Activated naive CD8-positive, alpha-beta T cell treated with anti-CD3 and anti-CD28 coated beads for 36 hours (primary cell): ENCODE measurements around the gene RAB3IP. TPM values are rescaled to one million over a fixed set of nuclear protein-coding genes. Genes with fewer than 3 reads are reported as not detected.
"Not testable (repeated sequence)": the region's sequence is repeated elsewhere in the genome, so short reads cannot be mapped to it uniquely, and the experiment has no call there.

ENCODE experiments used
- DNase-seq: peaks from one replicate; pipeline ENCODE4 v3.0.0; 2021
- H3K27ac Mint-ChIP-seq: one replicate; pipeline ENCODE4 v1.8.0; 2022; ENCODE audit warnings: mild to moderate bottlenecking, moderate library complexity, mixed read lengths
- H3K27me3 Mint-ChIP-seq: one replicate; pipeline ENCODE4 v1.8.0; 2022; ENCODE audit warnings: mild to moderate bottlenecking, mixed read lengths
- H3K36me3 Mint-ChIP-seq: one replicate; pipeline ENCODE4 v1.8.0; 2021; ENCODE audit warnings: mild to moderate bottlenecking, mixed read lengths
- H3K4me1 Mint-ChIP-seq: one replicate; pipeline ENCODE4 v1.8.0; 2021; ENCODE audit warnings: mixed read lengths
- H3K4me3 Mint-ChIP-seq: one replicate; pipeline ENCODE4 v1.8.0; 2022; ENCODE audit warnings: mild to moderate bottlenecking, moderate library complexity, mixed read lengths
- H3K9me3 Mint-ChIP-seq: one replicate; pipeline ENCODE4 v1.8.0; 2022; ENCODE audit warnings: mixed read lengths
- total RNA-seq, 2 experiments: library from RNA; stranded (reverse); gene quantifications; one replicate each; pipeline ENCODE4 v1.2.3, GENCODE V29; 2021

Gene RAB3IP
- total RNA-seq, 2 experiments from 2014 or later: 33.4 to 40.9 TPM

DNA sequence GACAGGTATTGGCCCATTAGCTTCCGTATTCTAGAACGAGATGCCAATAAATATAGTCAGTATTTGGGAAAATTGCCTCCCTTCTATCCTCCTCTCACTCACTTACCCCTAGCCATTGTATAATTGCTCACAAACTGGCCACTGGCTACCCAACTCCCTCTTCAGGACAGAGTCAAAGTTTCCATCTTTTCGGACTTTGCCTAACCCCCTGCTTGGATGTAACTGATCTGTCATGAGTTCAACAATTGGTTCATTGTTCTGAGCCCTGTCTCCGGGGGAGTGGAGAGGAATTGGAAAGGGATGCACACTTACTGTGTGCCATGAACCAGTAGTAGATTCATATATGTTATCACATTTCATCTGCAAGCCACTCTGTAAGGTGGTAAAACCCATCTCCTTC is 98.5 kb downstream of the RAB3IP start:
- Mint-ChIP-seq H3K4me1 (no peaks in the 10 kb centered on the region), H3K4me3 (no peak overlapping the region), H3K27me3 (peaks cover 25% of the 10 kb centered on the region), H3K27ac (no peak overlapping the region), H3K9me3 (no peaks in the 10 kb centered on the region), H3K36me3 (no peaks in the 10 kb centered on the region)
- no peak for DNase-seq

DNA sequence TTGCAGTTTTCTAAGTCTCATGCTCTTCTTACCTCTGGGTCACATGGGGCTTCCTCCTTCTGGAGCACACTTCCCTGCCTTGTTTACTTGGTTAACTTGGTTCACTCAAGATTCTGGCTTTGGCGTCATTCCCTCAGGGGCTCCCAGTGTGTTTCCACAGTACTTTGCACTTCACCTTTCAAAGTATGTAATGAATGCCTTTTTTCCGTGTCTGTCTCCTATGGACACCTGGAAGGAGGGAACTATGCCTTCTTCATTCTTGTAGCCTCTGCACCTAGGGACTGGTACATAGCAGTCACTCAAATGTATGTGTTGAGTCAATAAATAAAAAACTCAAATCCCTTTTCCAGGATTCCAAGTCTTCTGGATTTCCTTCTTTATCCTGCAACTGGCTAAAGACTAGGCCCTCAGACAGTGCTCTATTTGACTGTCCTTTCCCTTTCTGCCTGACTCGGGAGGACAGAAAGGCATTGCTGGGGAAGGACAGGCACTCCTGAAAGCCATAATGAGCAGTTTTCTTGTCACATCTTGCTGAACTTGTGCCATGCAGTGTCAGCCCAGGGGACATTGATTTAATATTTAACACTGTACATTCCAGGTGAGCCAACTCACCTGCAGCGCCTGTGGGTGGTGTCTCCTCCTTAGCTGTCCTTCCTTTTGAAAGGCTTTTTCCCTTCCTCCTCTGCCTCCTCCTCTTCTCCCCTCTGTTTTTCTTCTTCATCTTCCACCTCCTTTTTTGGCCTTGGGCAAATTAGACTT is 99.2 kb downstream of the RAB3IP start:
- H3K36me3 Mint-ChIP-seq: no peaks in the 10 kb centered on the region
- H3K4me1 Mint-ChIP-seq: no peaks in the 10 kb centered on the region
- no peak overlapping the region for H3K27ac Mint-ChIP-seq
- no peak for DNase-seq
- peaks cover 19% of the 10 kb centered on the region for H3K27me3 Mint-ChIP-seq
- no peak overlapping the region for H3K4me3 Mint-ChIP-seq
- H3K9me3 Mint-ChIP-seq: no peaks in the 10 kb centered on the region

DNA sequence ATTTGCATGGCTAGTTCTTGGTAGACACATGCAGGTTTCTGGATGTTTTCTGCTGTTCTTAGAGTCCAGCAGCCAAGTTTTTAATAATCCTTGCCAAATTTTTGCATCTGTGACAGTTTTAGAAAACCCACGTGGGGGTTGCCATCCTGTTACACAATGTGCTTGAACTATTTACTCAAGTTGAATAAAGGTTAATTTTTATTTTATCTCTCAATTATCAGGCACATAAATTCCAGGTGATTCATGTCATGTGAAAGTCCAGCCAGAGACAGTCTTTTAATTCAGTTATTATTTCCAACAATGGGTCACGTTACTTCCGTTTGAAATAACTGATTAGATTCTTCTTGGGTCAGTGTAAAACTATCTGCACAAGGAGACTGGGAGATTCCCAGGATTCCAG is 102.1 kb downstream of the RAB3IP start:
- H3K36me3 Mint-ChIP-seq: no peaks in the 10 kb centered on the region
- DNase-seq: no peak
- H3K27me3 Mint-ChIP-seq: peaks cover 13% of the 10 kb centered on the region
- H3K9me3 Mint-ChIP-seq: no peaks in the 10 kb centered on the region
- H3K4me3 Mint-ChIP-seq: no peak overlapping the region
- no peaks in the 10 kb centered on the region for H3K4me1 Mint-ChIP-seq
- no peak overlapping the region for H3K27ac Mint-ChIP-seq

DNA sequence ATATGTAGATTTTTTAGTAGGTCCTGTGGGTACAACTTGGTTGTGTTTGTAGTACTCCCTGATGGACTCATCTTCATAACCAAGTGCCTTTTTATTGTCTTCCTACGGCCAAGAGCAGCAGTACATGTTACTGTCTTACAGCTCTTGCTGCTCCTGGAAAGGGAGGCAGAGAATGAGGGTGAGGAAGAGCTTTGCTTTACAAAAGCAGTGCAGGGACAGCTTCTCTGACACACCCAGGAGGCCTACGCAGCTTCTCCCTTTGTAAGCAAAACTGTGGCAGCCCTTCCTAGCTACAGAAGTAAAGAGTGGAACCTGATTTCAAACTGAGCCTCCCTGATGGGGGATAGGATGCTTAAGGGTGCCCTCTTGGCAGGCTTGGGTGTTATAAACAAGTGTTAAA is 104.9 kb downstream of the RAB3IP start:
- Mint-ChIP-seq H3K27ac (no peak overlapping the region), H3K4me3 (no peak overlapping the region), H3K27me3 (peaks cover 16% of the 10 kb centered on the region), H3K36me3 (no peaks in the 10 kb centered on the region), H3K9me3 (no peaks in the 10 kb centered on the region), H3K4me1 (no peaks in the 10 kb centered on the region)
- DNase-seq: no peak

DNA sequence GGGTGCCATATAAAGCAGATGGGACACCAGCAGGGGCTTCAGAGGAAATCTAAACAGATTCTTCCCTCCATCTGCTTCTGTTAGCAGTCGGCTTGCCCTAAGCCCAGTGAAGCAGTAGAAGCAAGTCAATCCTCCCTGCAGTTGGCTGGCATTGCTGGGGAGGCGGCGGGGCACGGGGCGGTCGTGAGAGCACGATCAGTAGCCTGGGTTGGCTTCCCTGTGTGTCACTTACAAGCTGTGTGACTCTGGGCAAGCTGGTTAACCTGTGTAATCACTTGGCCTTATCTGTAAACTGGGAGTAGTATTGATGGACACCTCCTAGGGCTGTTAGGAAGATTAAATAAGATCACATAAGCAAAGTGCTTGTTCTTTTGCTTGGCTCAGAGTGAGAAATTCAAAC is 105.8 kb downstream of the RAB3IP start:
- Mint-ChIP-seq H3K27me3 (peaks cover 16% of the 10 kb centered on the region), H3K9me3 (no peaks in the 10 kb centered on the region), H3K36me3 (no peaks in the 10 kb centered on the region), H3K4me1 (no peaks in the 10 kb centered on the region), H3K27ac (no peak overlapping the region), H3K4me3 (no peak overlapping the region)
- no peak for DNase-seq

DNA sequence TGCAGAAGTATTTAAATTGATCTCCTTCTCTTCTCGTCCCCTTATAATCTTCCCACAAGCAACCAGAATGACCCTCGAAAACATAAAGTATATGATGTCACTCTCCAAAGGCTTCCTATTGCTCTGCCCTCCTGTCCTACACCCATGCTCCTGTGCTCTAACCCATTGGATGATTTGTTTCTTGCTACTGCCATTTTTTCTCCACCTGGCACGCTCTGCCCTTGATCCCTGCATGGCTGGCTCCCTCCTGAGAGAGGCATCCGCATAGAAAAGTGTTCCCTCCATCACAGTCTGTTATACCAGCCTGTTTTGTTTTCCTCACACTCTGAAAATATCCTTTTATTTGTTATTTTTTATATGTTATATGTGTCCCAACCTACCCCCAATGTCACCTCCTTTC is 106.2 kb downstream of the RAB3IP start:
- H3K27me3 Mint-ChIP-seq: peaks cover 18% of the 10 kb centered on the region
- DNase-seq: no peak
- peaks cover 1% of the 10 kb centered on the region for H3K9me3 Mint-ChIP-seq
- H3K36me3 Mint-ChIP-seq: no peaks in the 10 kb centered on the region
- no peaks in the 10 kb centered on the region for H3K4me1 Mint-ChIP-seq
- no peak overlapping the region for H3K4me3 Mint-ChIP-seq
- H3K27ac Mint-ChIP-seq: no peak overlapping the region

DNA sequence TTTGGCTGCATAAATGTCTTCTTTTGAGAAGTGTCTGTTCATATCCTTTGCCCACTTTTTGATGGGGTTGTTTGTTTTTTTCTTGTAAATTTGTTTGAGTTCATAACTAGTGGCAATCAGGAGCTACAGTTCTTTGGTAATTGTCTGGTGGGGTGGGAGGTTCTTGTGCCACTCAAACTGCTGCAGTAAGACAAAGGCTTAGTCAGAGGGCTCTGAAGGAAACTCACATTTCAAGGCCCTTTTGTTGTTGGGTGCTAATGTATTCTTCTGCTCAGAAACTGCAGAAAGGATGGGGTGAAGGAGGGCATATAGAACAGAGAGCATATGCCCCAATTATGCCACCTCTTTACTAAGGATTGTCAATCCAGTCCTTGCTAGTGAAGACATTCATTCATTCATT is 108.3 kb downstream of the RAB3IP start:
- H3K4me3 Mint-ChIP-seq: no peak overlapping the region
- H3K27me3 Mint-ChIP-seq: peaks cover 17% of the 10 kb centered on the region
- no peak for DNase-seq
- H3K27ac Mint-ChIP-seq: no peak overlapping the region
- H3K4me1 Mint-ChIP-seq: no peaks in the 10 kb centered on the region
- no peaks in the 10 kb centered on the region for H3K36me3 Mint-ChIP-seq
- H3K9me3 Mint-ChIP-seq: peaks cover 6% of the 10 kb centered on the region

DNA sequence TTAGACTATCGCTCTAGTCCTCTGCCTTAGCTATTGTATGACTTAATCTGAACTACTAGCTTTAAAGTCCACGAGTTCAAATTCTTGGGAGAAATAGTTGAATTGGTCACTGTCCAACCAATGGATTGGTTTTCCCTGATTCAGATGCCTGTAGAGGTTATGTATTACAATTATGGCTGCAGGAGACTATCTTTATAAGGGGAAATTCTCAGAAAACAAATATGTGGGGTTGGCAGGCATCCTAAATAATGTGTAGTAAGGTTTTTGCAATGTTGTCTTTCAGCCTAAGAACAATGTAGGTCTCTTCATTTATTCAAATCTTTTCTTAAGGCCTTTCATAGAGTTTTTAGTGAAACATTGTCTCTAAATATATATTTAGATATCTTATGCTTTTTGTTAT is 113.3 kb downstream of the RAB3IP start:
- Mint-ChIP-seq H3K4me3 (no peak overlapping the region), H3K27me3 (peaks cover 11% of the 10 kb centered on the region), H3K27ac (no peak overlapping the region), H3K36me3 (no peaks in the 10 kb centered on the region), H3K4me1 (no peaks in the 10 kb centered on the region), H3K9me3 (peaks cover 9% of the 10 kb centered on the region)
- no peak for DNase-seq

DNA sequence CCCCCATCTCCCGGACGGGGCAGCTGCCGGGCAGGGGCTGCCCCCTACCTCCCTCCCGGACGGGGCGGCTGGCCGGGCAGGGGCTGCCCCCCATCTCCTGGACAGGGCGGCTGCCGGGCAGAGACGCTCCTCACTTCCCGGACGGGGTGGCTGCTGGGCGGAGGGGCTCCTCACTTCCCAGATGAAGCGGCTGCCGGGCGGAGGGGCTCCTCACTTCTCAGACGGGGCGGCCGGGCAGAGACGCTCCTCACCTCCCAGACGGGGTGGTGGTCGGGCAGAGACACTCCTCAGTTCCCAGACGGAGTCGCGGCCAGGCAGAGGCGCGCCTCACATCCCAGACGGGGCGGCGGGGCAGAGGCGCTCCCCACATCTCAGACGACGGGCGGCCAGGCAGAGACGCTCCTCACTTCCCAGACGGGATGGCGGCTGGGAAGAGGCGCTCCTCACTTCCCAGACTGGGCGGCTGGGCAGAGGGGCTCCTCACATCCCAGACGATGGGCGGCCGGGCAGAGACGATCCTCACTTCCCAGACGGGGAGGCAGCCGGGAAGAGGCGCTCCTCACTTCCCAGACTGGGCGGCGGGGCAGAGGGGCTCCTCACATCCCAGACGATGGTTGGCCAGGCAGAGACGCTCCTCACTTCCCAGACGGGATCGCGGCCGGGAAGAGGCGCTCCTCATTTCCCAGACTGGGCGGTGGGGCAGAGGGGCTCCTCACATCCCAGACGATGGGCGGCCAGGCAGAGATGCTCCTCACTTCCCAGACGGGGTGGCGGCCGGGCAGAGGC is 114.7 kb downstream of the RAB3IP start:
- not testable (repeated sequence) for H3K4me1 Mint-ChIP-seq, H3K4me3 Mint-ChIP-seq, H3K9me3 Mint-ChIP-seq, H3K36me3 Mint-ChIP-seq, DNase-seq, H3K27ac Mint-ChIP-seq
- H3K27me3 Mint-ChIP-seq: peaks cover 10% of the 10 kb centered on the region

DNA sequence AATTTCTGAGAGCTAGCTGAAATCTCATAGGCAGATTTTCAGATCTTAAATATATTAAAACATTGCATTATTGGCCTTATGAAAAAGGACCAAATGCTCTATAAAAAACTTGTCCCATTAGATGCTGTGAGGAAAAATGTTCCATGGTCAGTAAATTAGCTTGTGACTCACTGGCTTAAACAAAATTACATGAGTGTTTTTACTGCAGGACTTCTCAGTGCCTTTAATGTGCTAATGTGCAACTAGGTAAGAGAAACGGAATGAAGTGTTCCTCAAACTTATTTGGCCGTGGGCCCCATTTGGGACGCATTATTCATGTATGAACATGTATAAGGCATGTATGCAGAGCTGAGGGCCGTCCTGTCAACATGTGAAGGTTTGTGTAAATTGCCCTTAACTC is 128.0 kb downstream of the RAB3IP start:
- no peaks in the 10 kb centered on the region for H3K9me3 Mint-ChIP-seq
- no peaks in the 10 kb centered on the region for H3K4me1 Mint-ChIP-seq
- H3K27ac Mint-ChIP-seq: no peak overlapping the region
- no peaks in the 10 kb centered on the region for H3K27me3 Mint-ChIP-seq
- H3K4me3 Mint-ChIP-seq: no peak overlapping the region
- H3K36me3 Mint-ChIP-seq: no peaks in the 10 kb centered on the region
- DNase-seq: no peak

DNA sequence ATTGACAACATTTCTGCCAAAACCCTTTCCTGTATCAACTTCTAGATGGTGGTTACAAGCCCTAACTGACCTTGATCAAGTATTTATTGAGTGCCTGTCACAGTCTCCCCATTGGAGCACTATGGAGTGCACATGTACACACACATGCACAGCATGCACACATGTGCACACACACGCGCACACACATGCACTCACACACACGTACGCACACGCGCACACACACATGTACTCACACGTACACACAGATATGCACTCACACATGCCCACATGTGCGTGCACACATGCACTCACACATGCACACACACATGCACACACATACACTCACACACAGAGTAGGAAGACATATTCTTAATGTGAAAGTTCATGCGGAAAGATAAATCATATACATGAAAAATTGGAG is 130.0 kb downstream of the RAB3IP start:
- Mint-ChIP-seq H3K27ac (no peak overlapping the region), H3K4me3 (no peak overlapping the region), H3K27me3 (peaks cover 3% of the 10 kb centered on the region), H3K36me3 (no peaks in the 10 kb centered on the region), H3K9me3 (no peaks in the 10 kb centered on the region), H3K4me1 (no peaks in the 10 kb centered on the region)
- no peak for DNase-seq

DNA sequence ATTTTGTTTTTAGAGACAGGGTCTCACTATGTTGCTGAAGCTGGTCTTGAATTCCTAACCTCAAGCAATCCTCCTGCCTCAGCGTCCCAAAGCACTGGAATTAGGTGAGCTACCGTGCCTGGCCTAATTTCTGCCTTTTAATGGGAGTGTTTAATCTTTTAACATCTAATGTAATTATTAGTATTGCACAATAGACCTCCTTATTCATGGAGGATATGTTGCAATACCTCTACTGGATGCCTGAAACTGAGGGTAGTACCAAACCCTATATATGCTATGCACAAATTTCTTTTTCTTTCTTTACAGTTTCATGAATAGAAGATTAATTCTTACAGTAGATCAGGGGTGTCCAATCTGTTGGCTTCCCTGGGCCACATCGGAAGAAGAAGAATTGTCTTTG is 134.1 kb downstream of the RAB3IP start:
- no peak overlapping the region for H3K27ac Mint-ChIP-seq
- no peaks in the 10 kb centered on the region for H3K36me3 Mint-ChIP-seq
- H3K4me1 Mint-ChIP-seq: no peaks in the 10 kb centered on the region
- no peaks in the 10 kb centered on the region for H3K9me3 Mint-ChIP-seq
- H3K4me3 Mint-ChIP-seq: no peak overlapping the region
- DNase-seq: no peak
- H3K27me3 Mint-ChIP-seq: peaks cover 16% of the 10 kb centered on the region

Other genes starting within 250 kb of the RAB3IP start
- gene CCT2, start 153.4 kb upstream of the RAB3IP start, total RNA-seq: 100 to 1,000 TPM; 484 to 501 TPM
- not detected for gene LRRC10, start 128.0 kb upstream of the RAB3IP start, total RNA-seq
- not detected for gene BEST3, start 39.6 kb upstream of the RAB3IP start, total RNA-seq
- not detected for gene MYRFL, start 86.4 kb downstream of the RAB3IP start, total RNA-seq